Stimulated activated naive B cell treated with anti-CD40 and anti-IgM and Interleukin-4, amounts not matched to agents 10 μg/mL and 1 μg/mL and 100 μg/mL, for 72 hours (primary cell): ENCODE data around the gene TNFAIP8L3.
A peak's percentile ranks its signal among the peaks of the same experiment; 100 is the strongest.

ENCODE experiments used
- ATAC-seq, 2 donors: fragments of 150-1000 bp; cut with Tn5 transposase; replicated peaks; 2 replicates each; pipeline ENCODE4 v1.10.0; 2021; ENCODE audit warnings: moderate library complexity in 1 of 2
- DNase-seq: peaks from one replicate; pipeline ENCODE4 v3.0.0; 2021
- H3K27ac Mint-ChIP-seq: one replicate; pipeline ENCODE4 v1.8.0; 2022; ENCODE audit warnings: mild to moderate bottlenecking, mixed read lengths
- H3K27me3 Mint-ChIP-seq, 2 donors: one replicate each; pipeline ENCODE4 v1.8.0; 2022; ENCODE audit warnings: mixed read lengths in 2 of 2
- H3K36me3 Mint-ChIP-seq, 2 donors: one replicate each; pipeline ENCODE4 v1.8.0; 2022; ENCODE audit warnings: mixed read lengths in 2 of 2, mild to moderate bottlenecking in 1 of 2
- H3K4me1 Mint-ChIP-seq, 2 donors: one replicate each; pipeline ENCODE4 v1.8.0; 2022; ENCODE audit warnings: mixed read lengths in 2 of 2, mild to moderate bottlenecking in 1 of 2
- H3K4me3 Mint-ChIP-seq, 2 donors: one replicate each; pipeline ENCODE4 v1.8.0; 2022; ENCODE audit warnings: mild to moderate bottlenecking in 2 of 2, mixed read lengths in 2 of 2, moderate library complexity in 1 of 2
- H3K9me3 Mint-ChIP-seq, 2 donors: one replicate each; pipeline ENCODE4 v1.8.0; 2022; ENCODE audit warnings: mixed read lengths in 2 of 2, mild to moderate bottlenecking in 1 of 2

Gene TNFAIP8L3

DNA sequence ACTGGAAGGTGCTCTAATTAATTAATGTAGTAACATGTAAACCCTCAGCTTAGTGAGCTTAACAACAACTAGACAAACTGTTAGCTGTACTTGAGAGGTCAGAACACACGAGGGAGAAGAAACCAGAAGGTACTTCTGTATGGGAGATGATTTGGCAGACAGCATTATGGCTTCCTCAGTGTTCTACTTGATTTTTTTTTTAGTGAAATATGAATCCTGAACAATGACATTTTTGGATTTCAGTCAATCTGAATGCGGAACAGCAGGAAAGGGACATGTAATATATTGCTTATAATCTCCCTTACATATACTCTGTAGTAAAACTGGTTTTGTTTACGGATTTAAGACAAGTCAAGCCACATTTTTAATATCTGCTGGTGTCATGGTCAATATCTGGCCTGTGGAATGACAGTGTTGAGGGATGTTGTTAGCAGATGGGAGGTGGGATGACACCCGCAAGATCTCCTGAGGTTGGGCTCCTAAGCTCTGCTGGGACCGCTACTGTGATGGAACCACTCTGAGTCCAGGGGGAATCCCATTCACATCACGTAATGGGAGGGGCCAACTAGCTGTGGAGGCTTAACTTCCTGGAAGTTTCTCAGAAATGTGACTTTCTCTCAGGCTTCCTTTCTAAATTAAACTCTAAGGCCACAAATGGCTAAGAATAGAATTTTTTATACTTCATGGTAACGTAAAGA, 18.7 kb downstream of the TNFAIP8L3 start:
- peaks cover 0 to 3% of the 10 kb centered on the region in 2 donors for H3K9me3 Mint-ChIP-seq
- H3K4me1 Mint-ChIP-seq, result peaks cover 22 to 26% of the 10 kb centered on the region in 2 donors
- ATAC-seq, result peak; percentile 32 to 54
- peak; percentile 25 for DNase-seq
- H3K27me3 Mint-ChIP-seq, result peaks cover 9 to 16% of the 10 kb centered on the region in 2 donors
- H3K4me3 Mint-ChIP-seq, result no peak overlapping the region
- peaks cover 4 to 5% of the 10 kb centered on the region in 2 donors for H3K36me3 Mint-ChIP-seq
- no peak overlapping the region for H3K27ac Mint-ChIP-seq

- Mint-ChIP-seq H3K4me1 (peaks cover 22 to 27% of the 10 kb centered on the region in 2 donors), H3K4me3 (no peak overlapping the region), H3K27ac (no peak overlapping the region), H3K36me3 (peaks cover 4 to 5% of the 10 kb centered on the region in 2 donors), H3K27me3 (peaks cover 9 to 16% of the 10 kb centered on the region in 2 donors), H3K9me3 (peaks cover 0 to 3% of the 10 kb centered on the region in 2 donors)
- no peak for ATAC-seq
- DNase-seq, result no peak
Observed at GRCh38 chr15:51075364-51075763, 19.3 kb downstream of the TNFAIP8L3 start.

DNA sequence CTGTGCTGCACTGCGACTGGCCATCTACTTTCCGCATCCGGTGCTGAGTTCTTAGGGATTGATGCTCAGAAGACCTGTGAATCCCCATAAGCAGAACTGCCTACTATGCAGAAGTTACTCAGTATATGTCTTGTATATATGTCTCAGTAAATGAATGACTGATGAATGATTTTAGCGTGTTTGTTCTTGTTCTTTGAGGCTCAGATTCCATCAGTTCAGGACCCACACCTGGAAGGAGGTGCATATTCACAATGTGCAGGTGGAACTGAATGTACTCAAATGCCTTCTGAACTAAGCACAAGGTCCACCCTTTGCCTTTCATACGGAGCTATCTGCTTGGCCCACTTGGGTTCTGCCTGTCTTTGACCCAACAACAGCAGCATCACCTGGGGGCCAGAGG, 19.8 kb downstream of the TNFAIP8L3 start:
- DNase-seq (no peak), ATAC-seq (no peak)
- Mint-ChIP-seq H3K4me3 (no peak overlapping the region), H3K27ac (no peak overlapping the region), H3K9me3 (peaks cover 0 to 3% of the 10 kb centered on the region in 2 donors), H3K27me3 (peaks cover 9 to 16% of the 10 kb centered on the region in 2 donors), H3K4me1 (peaks cover 24 to 32% of the 10 kb centered on the region in 2 donors), H3K36me3 (peaks cover 4 to 5% of the 10 kb centered on the region in 2 donors)

DNA sequence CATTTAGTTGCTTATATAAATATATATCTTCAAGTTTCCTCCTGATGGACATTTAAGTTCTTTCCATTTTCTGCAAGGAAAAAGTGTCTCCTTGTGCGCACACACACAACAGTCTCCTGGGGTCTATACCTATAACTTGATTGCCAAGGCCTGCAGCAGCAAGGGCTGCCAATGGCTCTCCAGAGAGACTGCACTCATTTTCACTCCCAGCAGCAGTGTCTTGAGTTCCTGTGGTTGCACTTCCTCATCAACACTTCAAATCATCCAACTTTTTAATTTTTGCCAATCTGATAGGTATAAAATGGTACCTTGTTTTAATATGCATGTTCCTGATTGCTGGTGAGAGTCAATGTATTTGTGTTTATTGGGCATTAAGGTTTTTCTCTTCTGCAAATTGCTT, 23.1 kb downstream of the TNFAIP8L3 start:
- no peak for DNase-seq
- Mint-ChIP-seq H3K4me3 (no peak overlapping the region), H3K27me3 (no peaks in the 10 kb centered on the region), H3K36me3 (no peaks in the 10 kb centered on the region), H3K9me3 (no peaks in the 10 kb centered on the region), H3K4me1 (peaks cover 7 to 9% of the 10 kb centered on the region in 2 donors), H3K27ac (no peak overlapping the region)
- peak in 1 of 2 donors; percentile 38 for ATAC-seq

DNA sequence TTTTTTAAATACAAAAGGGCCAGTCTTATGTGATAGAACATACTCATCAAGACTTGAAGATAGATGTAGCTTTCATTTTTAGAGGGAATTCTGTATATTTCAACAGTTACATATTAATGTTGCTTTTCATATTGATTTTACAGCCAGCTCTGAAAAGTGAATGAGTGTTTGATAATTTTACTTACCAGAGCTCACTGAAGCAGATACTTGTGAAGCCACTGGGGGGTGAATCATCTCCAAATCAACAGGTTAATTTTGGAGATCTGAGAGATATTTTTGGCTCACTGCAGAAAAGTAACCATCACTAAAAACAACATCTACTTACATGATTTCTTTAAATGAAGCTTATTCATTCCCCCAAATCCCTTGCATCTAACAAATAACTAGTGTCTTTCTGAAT, 24.7 kb downstream of the TNFAIP8L3 start:
- Mint-ChIP-seq H3K27ac (peak overlapping the region; percentile 43), H3K27me3 (peaks cover 0 to 5% of the 10 kb centered on the region in 2 donors)

GRCh38 chr15:51067510-51067909, 27.2 kb downstream of the TNFAIP8L3 start:
- Mint-ChIP-seq H3K9me3 (no peaks in the 10 kb centered on the region), H3K36me3 (no peaks in the 10 kb centered on the region), H3K27me3 (peaks cover 5 to 9% of the 10 kb centered on the region in 2 donors), H3K27ac (no peak overlapping the region), H3K4me3 (no peak overlapping the region), H3K4me1 (peaks cover 9% of the 10 kb centered on the region in 2 donors)
- ATAC-seq, result no peak
- no peak for DNase-seq

More for the DNA sequence above, 24.7 kb downstream of the TNFAIP8L3 start:
- Mint-ChIP-seq H3K4me3 (no peak overlapping the region), H3K9me3 (no peaks in the 10 kb centered on the region), H3K4me1 (peaks cover 7 to 9% of the 10 kb centered on the region in 2 donors), H3K36me3 (no peaks in the 10 kb centered on the region)
- ATAC-seq (peak in 1 of 2 donors; percentile 56), DNase-seq (no peak)

DNA sequence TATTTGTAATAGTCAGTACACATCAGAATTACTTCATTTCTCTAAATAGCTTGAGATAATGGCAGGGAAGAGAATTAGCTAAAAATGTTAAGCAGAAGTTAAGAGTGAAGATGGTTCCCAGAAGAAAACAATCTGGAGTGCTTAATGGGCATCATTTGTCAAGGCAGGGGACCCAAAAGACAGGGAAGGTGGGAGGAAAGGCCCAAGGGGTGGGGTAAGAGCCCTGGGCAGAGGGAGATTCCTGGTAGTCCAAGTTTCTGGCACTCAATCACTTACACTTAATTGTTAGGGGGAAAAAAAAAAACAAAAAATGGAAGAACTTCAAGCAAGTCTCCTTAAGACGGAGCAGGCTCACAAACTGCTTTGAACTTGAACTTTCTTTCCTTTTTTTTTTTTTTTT, 28.9 kb downstream of the TNFAIP8L3 start:
- no peak overlapping the region for H3K27ac Mint-ChIP-seq
- H3K4me3 Mint-ChIP-seq, result no peak overlapping the region
- H3K4me1 Mint-ChIP-seq, result peaks cover 7 to 9% of the 10 kb centered on the region in 2 donors
- ATAC-seq, result no peak
- no peaks in the 10 kb centered on the region for H3K36me3 Mint-ChIP-seq
- peaks cover 7 to 9% of the 10 kb centered on the region in 2 donors for H3K27me3 Mint-ChIP-seq
- DNase-seq, result no peak
- H3K9me3 Mint-ChIP-seq, result no peaks in the 10 kb centered on the region

DNA sequence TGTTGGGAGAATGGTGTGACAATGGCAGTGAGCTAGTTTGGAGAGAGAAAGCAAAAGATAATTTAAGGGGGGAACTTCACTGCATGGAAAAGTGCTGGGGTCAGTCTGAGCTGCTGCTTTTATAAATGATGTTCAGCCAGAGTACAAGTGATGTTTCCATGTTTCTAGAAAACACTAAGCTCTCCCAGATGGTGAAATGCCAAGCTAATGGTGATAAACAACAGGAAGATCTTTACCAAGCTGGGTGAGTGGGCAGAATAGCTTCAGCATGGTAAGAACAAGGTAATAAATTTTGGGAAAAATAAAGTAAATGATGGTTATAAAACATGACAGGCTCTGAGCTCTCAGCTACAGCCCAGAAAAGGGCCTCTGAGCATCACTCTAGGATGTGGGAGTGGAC, 29.4 kb downstream of the TNFAIP8L3 start:
- H3K27me3 Mint-ChIP-seq, result peaks cover 10 to 13% of the 10 kb centered on the region in 2 donors

DNA sequence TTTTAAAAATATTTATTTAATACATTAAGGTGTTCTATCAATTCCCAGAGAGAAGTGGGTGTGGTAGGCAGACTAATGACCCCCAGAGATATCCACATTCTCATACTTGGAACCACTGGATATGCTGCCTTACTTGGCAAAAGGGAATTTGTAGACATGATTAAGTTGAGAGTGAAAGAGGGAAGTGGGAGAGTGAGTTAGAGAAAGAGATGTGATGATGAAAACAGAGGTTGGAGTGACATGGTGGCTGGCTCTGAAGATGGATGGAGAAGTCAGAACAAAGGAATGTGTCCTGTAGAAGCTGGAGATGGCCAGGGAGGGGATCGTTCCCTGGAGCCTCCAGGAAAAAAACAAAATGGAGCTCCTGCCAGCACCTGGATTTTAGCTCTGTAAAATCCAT, 32.0 kb downstream of the TNFAIP8L3 start:
- no peak overlapping the region for H3K4me3 Mint-ChIP-seq
- H3K36me3 Mint-ChIP-seq, result no peaks in the 10 kb centered on the region
- peaks cover 12 to 18% of the 10 kb centered on the region in 2 donors for H3K27me3 Mint-ChIP-seq
- H3K4me1 Mint-ChIP-seq, result peaks cover 0 to 5% of the 10 kb centered on the region in 2 donors
- no peaks in the 10 kb centered on the region for H3K9me3 Mint-ChIP-seq
- DNase-seq (no peak), ATAC-seq (no peak)
- H3K27ac Mint-ChIP-seq, result no peak overlapping the region

More for the DNA sequence above, 29.4 kb downstream of the TNFAIP8L3 start:
- H3K4me3 Mint-ChIP-seq, result no peak overlapping the region
- DNase-seq (no peak), ATAC-seq (no peak)
- no peak overlapping the region for H3K27ac Mint-ChIP-seq
- no peaks in the 10 kb centered on the region for H3K9me3 Mint-ChIP-seq
- H3K4me1 Mint-ChIP-seq, result peaks cover 6 to 7% of the 10 kb centered on the region in 2 donors
- no peaks in the 10 kb centered on the region for H3K36me3 Mint-ChIP-seq

DNA sequence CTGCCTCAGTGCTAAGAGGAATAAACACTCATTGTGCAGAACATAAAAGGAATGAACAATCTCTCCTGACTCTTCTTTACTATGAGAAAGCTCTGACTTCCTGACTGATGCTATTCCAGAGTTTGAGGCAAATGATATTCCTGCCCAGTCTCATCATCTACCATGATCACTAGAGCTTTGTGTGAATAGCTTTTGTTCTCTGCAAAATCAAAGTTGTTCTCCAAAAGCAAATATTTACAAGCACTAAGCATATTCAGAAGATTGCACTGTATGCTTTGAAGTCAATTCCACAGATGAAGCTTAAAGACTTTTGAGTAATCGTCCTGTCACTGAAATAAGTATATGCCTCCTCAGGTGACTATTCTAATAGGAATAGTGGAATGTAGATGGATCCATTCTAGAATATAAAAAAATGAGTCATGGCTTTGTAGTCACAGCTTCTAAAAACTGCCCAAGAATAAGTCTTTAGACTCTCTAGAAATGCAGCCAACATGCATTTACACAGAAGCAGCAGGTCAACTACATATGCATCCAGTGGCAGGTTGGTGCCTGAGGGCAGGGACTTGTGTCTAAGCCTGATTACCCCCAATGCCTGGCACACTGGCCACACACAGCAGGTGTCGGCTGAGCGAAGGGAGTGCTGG, 34.6 kb downstream of the TNFAIP8L3 start:
- Mint-ChIP-seq H3K27ac (no peak overlapping the region), H3K4me1 (peaks cover 0 to 2% of the 10 kb centered on the region in 2 donors), H3K9me3 (no peaks in the 10 kb centered on the region), H3K36me3 (no peaks in the 10 kb centered on the region), H3K27me3 (peaks cover 13 to 18% of the 10 kb centered on the region in 2 donors), H3K4me3 (no peak overlapping the region)
- DNase-seq, result no peak
- ATAC-seq, result no peak

- H3K4me3 Mint-ChIP-seq, result no peak overlapping the region
- H3K36me3 Mint-ChIP-seq, result no peaks in the 10 kb centered on the region
- H3K4me1 Mint-ChIP-seq, result peaks cover 5% of the 10 kb centered on the region in 2 donors
- no peak for ATAC-seq
- H3K27me3 Mint-ChIP-seq, result peaks cover 6 to 13% of the 10 kb centered on the region in 2 donors
- H3K9me3 Mint-ChIP-seq, result no peaks in the 10 kb centered on the region
- no peak for DNase-seq
- H3K27ac Mint-ChIP-seq, result no peak overlapping the region
Observed at GRCh38 chr15:51054535-51054934, 40.2 kb downstream of the TNFAIP8L3 start.

DNA sequence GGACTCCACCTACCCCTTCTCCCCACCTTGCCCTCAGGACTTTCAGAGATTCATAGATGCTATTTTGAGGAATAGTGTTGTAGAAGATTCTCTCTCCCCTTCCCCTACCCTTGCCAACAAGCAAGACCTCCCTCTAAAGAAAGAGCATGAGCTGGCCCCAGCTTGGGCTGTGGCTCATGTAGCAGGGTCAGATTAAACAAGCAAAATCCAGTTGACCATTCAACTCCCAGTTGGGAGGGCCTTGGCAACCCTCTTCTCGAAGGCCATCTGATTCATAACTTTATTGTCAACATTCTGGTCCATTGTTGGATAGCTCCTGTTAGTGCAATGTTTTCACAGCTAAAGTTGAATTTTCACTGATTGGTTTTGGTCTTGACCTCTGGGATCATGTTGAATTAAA, 41.1 kb downstream of the TNFAIP8L3 start:
- no peaks in the 10 kb centered on the region for H3K9me3 Mint-ChIP-seq
- peaks cover 6 to 11% of the 10 kb centered on the region in 2 donors for H3K27me3 Mint-ChIP-seq
- no peak overlapping the region for H3K4me3 Mint-ChIP-seq
- ATAC-seq (no peak), DNase-seq (no peak)
- H3K27ac Mint-ChIP-seq, result no peak overlapping the region
- H3K36me3 Mint-ChIP-seq, result no peaks in the 10 kb centered on the region
- H3K4me1 Mint-ChIP-seq, result peaks cover 8 to 11% of the 10 kb centered on the region in 2 donors

GRCh38 chr15:51051776-51052175, 42.9 kb downstream of the TNFAIP8L3 start:
- H3K27ac Mint-ChIP-seq, result no peak overlapping the region
- H3K9me3 Mint-ChIP-seq, result no peaks in the 10 kb centered on the region
- ATAC-seq, result no peak
- DNase-seq, result no peak
- H3K27me3 Mint-ChIP-seq, result peaks cover 6 to 8% of the 10 kb centered on the region in 2 donors
- H3K4me3 Mint-ChIP-seq, result no peak overlapping the region
- H3K36me3 Mint-ChIP-seq, result no peaks in the 10 kb centered on the region
- peaks cover 8 to 19% of the 10 kb centered on the region in 2 donors for H3K4me1 Mint-ChIP-seq

DNA sequence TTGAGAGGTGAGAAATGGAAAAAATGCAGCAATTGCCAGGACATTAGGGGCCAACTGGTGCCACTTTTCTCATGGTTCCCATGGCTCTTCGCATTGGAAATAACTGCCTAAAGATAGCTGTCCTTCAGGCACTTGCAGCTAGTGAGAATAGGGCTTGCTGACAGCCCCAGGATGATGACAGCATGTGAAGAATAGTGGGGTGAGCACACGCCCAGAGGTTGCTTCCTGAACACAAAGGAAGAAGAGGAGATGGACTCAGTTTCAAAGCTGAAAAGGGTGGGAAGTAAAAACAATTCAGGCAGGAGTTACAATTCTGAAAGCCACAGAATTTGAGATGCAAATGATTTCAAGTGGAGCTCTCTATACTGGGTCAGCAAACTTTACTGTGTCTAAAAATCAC, 45.6 kb downstream of the TNFAIP8L3 start:
- H3K36me3 Mint-ChIP-seq, result no peaks in the 10 kb centered on the region
- H3K4me1 Mint-ChIP-seq, result peaks cover 8 to 19% of the 10 kb centered on the region in 2 donors
- H3K4me3 Mint-ChIP-seq, result no peak overlapping the region
- H3K27ac Mint-ChIP-seq, result no peak overlapping the region
- H3K9me3 Mint-ChIP-seq, result no peaks in the 10 kb centered on the region
- peaks cover under 1 to 8% of the 10 kb centered on the region in 2 donors for H3K27me3 Mint-ChIP-seq
- ATAC-seq, result no peak
- no peak for DNase-seq

GRCh38 chr15:51048308-51048707, 46.4 kb downstream of the TNFAIP8L3 start:
- Mint-ChIP-seq H3K4me3 (no peak overlapping the region), H3K36me3 (no peaks in the 10 kb centered on the region), H3K27ac (no peak overlapping the region), H3K27me3 (peaks cover 5 to 8% of the 10 kb centered on the region in 2 donors), H3K4me1 (peaks cover 8 to 19% of the 10 kb centered on the region in 2 donors), H3K9me3 (peaks cover 0 to 2% of the 10 kb centered on the region in 2 donors)
- DNase-seq (no peak), ATAC-seq (no peak)
